Upper lobe of left lung (tissue), 6 donors: Measurements from ENCODE around the gene MKLN1. TPM values are rescaled to one million over a fixed set of nuclear protein-coding genes. Genes with fewer than 3 reads are reported as not detected.

ENCODE experiments used
- ATAC-seq, 2 donors: fragments of 200-7000 bp; cut with Tn5 transposase; one replicate each; pipeline ENCODE4 v1.9.1; 2022; ENCODE audit warnings: mild to moderate bottlenecking in 2 of 2, moderate library complexity in 2 of 2; ENCODE audit not compliant: low FRiP score in 2 of 2
- DNase-seq, 2 donors: peaks; one replicate each; pipeline ENCODE4 v3.0.0-alpha.2; 2019 to 2020
- H3K27ac ChIP-seq, 4 donors: fragments of 200-600 bp; sonication (generic); one replicate each; pipeline ENCODE4 v1.5.1; 2016 to 2019
- H3K27me3 ChIP-seq, 4 donors: fragments of 200-600 bp; sonication (generic); one replicate each; pipeline ENCODE4 v1.5.1; 2017 to 2019
- H3K36me3 ChIP-seq, 4 donors: fragments of 200-600 bp; sonication (generic); one replicate each; pipeline ENCODE4 v1.5.1; 2016 to 2019
- H3K4me1 ChIP-seq, 4 donors: fragments of 200-600 bp; sonication (generic); one replicate each; pipeline ENCODE4 v1.5.1; 2018 to 2019
- H3K4me3 ChIP-seq, 4 donors: fragments of 200-600 bp; sonication (generic); one replicate each; pipeline ENCODE4 v1.5.1; 2017 to 2019; ENCODE audit warnings: mild to moderate bottlenecking in 2 of 4, moderate library complexity in 1 of 4
- H3K9me3 ChIP-seq, 4 donors: fragments of 200-600 bp; sonication (generic); one replicate each; pipeline ENCODE4 v1.5.1; 2018 to 2019
- EP300 ChIP-seq, 4 donors: sonication (generic); formaldehyde crosslinking; IDR thresholded peaks; one replicate each; pipeline ENCODE4 v1.5.1; 2017; ENCODE audit warnings: antibody characterized with exemption in 4 of 4, control low read depth in 2 of 4
- POLR2A ChIP-seq, 4 donors: fragments of 450-650 bp; IDR thresholded peaks; one replicate each; pipeline ENCODE4 v1.5.1; 2016 to 2017; ENCODE audit warnings: antibody characterized with exemption in 4 of 4, mild to moderate bottlenecking in 2 of 4
- POLR2AphosphoS5 ChIP-seq, 2 donors: sonication (generic); formaldehyde crosslinking; IDR thresholded peaks; one replicate each; pipeline ENCODE4 v1.5.1; 2017; ENCODE audit warnings: antibody characterized with exemption in 2 of 2
- WGBS, 2 donors: methylation state at CpG; one replicate each; pipeline ENCODE4 v1.1.5; 2017 to 2018; 5-methylcytosine and 5-hydroxymethylcytosine counted together
- total RNA-seq, 6 donors: library from RNA; depleted of rRNA in 4 of 6; stranded (reverse); fragments of >200 nt in 4 of 6; gene quantifications; one replicate each; pipeline versions ENCODE4 v1.1.0 to v1.2.1, GENCODE V29; 2016 to 2021
- TF ChIP-seq, protein P1 (sequence below), 6 experiments: fragments of 450-650 bp in 4 of 6; fragments of 200-600 bp in 2 of 6; sonication (generic) in 2 of 6; IDR thresholded peaks; one replicate each; pipeline ENCODE4 v1.5.1; 2016 to 2019; ENCODE audit warnings: antibody characterized with exemption in 6 of 6
- donor health status: DM: no; HTN: no; CAD: no; lungs with moderate emphysema.
- donor health status: DM: no; HTN: yes; CAD: no; lungs with severe emphysema.

The MKLN1 gene
- total RNA-seq, 6 donors from 2014 or later, result 36.7 to 105 (median 44.5) TPM

- WGBS, 2 donors, result 97 to 100% methylated on average over 3 of the region's 3 CpGs
- Histone ChIP-seq H3K27ac (no peak overlapping the region), H3K9me3 (no peaks in the 10 kb centered on the region), H3K4me3 (no peak overlapping the region), H3K36me3 (no peaks in the 10 kb centered on the region), H3K27me3 (no peaks in the 10 kb centered on the region), H3K4me1 (peaks cover 18 to 75% (median 50%) of the 10 kb centered on the region in 4 donors)
- DNase-seq, result no peak
- ATAC-seq, result no peak
- TF ChIP-seq, protein P1, sequence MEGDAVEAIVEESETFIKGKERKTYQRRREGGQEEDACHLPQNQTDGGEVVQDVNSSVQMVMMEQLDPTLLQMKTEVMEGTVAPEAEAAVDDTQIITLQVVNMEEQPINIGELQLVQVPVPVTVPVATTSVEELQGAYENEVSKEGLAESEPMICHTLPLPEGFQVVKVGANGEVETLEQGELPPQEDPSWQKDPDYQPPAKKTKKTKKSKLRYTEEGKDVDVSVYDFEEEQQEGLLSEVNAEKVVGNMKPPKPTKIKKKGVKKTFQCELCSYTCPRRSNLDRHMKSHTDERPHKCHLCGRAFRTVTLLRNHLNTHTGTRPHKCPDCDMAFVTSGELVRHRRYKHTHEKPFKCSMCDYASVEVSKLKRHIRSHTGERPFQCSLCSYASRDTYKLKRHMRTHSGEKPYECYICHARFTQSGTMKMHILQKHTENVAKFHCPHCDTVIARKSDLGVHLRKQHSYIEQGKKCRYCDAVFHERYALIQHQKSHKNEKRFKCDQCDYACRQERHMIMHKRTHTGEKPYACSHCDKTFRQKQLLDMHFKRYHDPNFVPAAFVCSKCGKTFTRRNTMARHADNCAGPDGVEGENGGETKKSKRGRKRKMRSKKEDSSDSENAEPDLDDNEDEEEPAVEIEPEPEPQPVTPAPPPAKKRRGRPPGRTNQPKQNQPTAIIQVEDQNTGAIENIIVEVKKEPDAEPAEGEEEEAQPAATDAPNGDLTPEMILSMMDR (IDR thresholded peaks at IDR 0.05), result no peak
- TF ChIP-seq EP300 (IDR thresholded peaks at IDR 0.05) (no peak), POLR2AphosphoS5 (IDR thresholded peaks at IDR 0.05) (no peak), POLR2A (IDR thresholded peaks at IDR 0.05) (no peak)
These were observed 31.0 kb downstream of the MKLN1 start for GRCh38 chr7:131358636-131359035.

DNA sequence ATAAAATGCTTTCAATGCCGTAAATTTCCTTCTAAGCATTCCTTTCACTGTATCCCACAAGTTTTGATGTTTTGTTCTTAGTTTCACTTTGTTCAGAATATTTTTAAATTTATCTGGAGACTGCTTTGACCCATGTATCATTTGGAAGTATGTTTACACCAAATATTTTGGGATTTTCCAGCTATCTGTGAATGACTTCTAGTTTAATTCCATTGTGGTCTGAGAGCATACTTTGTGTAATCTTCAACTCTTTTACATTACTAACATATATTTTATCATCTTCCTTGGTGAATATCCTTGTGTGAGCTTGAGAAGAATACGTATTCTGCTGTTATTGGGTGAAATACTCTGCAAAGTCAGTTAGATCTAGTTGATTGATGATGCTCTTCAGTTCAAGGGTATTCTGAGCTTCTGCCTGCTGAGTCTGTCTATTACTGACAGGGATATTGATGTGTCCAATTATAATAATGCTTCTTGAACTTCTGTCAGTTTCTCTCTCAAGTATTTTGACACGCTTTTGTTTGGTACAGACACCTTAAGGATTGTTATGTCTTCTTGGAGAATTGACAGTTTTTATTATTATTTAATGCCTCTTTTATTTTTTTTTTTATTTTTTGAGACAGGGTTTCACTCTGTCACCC lies 31.6 kb downstream of the MKLN1 start:
- H3K9me3 ChIP-seq, result no peaks in the 10 kb centered on the region
- TF ChIP-seq, protein P1 (IDR thresholded peaks at IDR 0.05), result no peak
- TF ChIP-seq EP300 (IDR thresholded peaks at IDR 0.05) (no peak), POLR2A (IDR thresholded peaks at IDR 0.05) (no peak), POLR2AphosphoS5 (IDR thresholded peaks at IDR 0.05) (no peak)
- no peaks in the 10 kb centered on the region for H3K27me3 ChIP-seq
- 89 to 95% methylated on average over 3 of the region's 3 CpGs for WGBS, 2 donors
- no peak overlapping the region for H3K4me3 ChIP-seq
- no peak for ATAC-seq
- H3K36me3 ChIP-seq, result no peaks in the 10 kb centered on the region
- H3K27ac ChIP-seq, result peak overlapping the region in 1 of 4 donors; percentile 2
- H3K4me1 ChIP-seq, result peaks cover 18 to 80% (median 51%) of the 10 kb centered on the region in 4 donors
- DNase-seq, result no peak

DNA sequence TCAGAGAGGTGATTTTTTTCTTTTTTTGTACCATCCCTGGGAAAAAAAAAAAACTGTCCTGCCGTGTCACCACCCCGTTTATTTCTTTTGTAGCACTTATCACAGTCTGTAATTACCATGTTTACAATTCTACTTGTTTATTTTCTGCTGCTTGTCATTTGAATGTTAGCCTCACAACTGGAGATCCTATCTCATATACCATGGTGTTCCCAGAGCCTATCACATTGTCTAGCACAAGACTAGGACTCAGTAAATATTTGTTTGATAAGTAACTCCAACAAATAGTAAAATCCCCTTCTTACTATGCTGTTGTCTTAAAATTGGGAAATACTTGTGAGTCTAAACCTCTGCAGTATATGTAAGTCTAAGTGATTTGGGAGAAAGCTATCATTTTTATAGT lies 36.0 kb downstream of the MKLN1 start:
- no peak for ATAC-seq
- H3K27me3 ChIP-seq, result no peaks in the 10 kb centered on the region
- no peak for TF ChIP-seq EP300 (IDR thresholded peaks at IDR 0.05)
- TF ChIP-seq POLR2A (IDR thresholded peaks at IDR 0.05), result no peak
- TF ChIP-seq, protein P1 (IDR thresholded peaks at IDR 0.05), result no peak
- TF ChIP-seq POLR2AphosphoS5 (IDR thresholded peaks at IDR 0.05), result no peak
- no peaks in the 10 kb centered on the region for H3K36me3 ChIP-seq
- H3K4me3 ChIP-seq, result no peak overlapping the region
- H3K9me3 ChIP-seq, result no peaks in the 10 kb centered on the region
- WGBS, 2 donors, result 47 to 55% methylated on average over 2 of the region's 2 CpGs
- no peak overlapping the region for H3K27ac ChIP-seq
- H3K4me1 ChIP-seq, result peaks cover 13 to 60% (median 43%) of the 10 kb centered on the region in 4 donors
- DNase-seq, result no peak

- WGBS, 2 donors, result 86 to 90% methylated on average over 4 of the region's 4 CpGs
- Histone ChIP-seq H3K9me3 (no peaks in the 10 kb centered on the region), H3K4me1 (peaks cover 13 to 57% (median 39%) of the 10 kb centered on the region in 4 donors), H3K4me3 (no peak overlapping the region), H3K27me3 (no peaks in the 10 kb centered on the region), H3K36me3 (no peaks in the 10 kb centered on the region), H3K27ac (no peak overlapping the region)
- no peak for DNase-seq
- TF ChIP-seq, protein P1 (IDR thresholded peaks at IDR 0.05), result no peak
- TF ChIP-seq POLR2AphosphoS5 (IDR thresholded peaks at IDR 0.05) (no peak), POLR2A (IDR thresholded peaks at IDR 0.05) (no peak), EP300 (IDR thresholded peaks at IDR 0.05) (no peak)
- no peak for ATAC-seq
These were observed 37.2 kb downstream of the MKLN1 start for GRCh38 chr7:131364767-131365344.
